Activated gamma-delta T cell treated with Interleukin-2 at 50 U/mL for 16 hours (primary cell): ENCODE measurements around the gene NCOA6.
"Not testable (repeated sequence)": the region's sequence is repeated elsewhere in the genome, so short reads cannot be mapped to it uniquely, and the experiment has no call there.

Experiments used
- DNase-seq: peaks from one replicate; pipeline ENCODE4 v3.0.0-alpha.2; 2020

The NCOA6 gene

GRCh38 chr20:34824806-34825529, 483 bp downstream of the NCOA6 start:
- peak; percentile 64 for DNase-seq

GRCh38 chr20:34824452-34824805, 1.0 kb downstream of the NCOA6 start:
- DNase-seq: peak; percentile 64

DNA sequence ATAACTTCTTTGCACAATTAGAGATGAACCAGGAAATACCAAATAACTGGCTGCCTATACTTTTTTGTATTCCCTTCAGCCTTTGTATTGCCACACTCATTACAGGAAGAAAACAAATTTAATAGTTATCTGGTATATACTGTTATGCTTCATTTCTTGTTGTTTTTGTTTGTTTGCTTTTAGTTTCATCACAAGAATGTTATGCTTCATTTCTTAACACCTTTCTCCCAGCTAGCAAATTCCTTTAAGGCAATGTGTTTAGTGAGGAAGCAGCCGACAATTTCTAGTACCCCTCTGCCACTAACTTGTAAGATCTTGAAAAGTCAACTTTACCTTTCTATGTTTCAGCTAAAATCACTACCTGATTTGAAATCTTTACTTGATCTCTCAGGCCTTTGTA, 1.4 kb downstream of the NCOA6 start:
- DNase-seq: no peak

DNA sequence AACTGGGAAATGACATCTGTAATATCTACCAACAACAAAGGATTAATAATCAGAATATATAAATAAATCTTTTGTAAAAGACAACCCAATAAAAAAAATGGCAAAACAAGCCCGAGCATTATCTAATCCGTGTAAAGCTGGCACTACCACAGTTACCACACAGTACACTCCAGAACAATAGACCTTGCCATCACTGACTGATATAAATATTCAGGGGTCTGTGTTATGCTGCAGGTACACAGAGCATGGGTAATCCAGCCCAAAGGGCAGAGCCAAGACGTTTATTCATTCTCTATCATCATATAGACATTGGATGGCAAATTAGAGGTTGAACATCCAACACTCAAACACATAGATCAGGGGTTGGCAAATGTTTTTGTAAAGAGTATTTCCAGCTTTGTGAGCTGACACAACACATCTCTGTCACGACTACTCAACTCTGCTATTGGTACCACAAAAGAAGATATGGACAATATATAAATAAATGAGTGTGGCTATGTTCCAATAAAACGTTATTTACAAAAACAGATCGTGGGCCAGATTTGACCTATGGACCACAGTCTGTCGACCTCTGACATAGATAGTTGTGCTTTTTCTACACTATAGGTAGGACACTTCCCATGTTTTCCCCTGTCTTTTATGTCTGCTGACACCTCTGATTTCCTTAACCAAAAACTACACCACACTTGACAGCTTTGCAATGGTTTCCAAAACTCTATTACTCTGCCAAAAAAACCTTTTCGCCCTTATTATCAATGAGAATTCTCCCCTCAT, 4.5 kb downstream of the NCOA6 start:
- no peak for DNase-seq

DNA sequence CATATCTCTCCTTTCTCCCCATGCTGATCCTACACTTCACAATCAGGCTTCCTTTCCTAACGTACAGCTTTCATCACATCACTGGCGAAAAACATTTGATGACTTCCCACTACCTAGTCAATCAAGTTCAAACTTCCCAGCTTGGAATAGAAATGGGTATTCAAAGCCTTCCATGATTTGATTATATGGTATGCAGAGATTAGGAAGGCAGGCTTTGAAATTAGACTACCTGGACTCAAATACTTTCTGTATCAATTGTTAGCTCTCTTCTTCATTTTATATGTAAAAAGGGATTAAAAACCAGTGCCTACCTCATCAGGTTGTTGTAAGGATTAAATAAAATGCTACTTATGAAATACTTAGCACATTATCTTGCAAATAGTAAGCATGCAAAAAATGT, 7.7 kb downstream of the NCOA6 start:
- DNase-seq: no peak

DNA sequence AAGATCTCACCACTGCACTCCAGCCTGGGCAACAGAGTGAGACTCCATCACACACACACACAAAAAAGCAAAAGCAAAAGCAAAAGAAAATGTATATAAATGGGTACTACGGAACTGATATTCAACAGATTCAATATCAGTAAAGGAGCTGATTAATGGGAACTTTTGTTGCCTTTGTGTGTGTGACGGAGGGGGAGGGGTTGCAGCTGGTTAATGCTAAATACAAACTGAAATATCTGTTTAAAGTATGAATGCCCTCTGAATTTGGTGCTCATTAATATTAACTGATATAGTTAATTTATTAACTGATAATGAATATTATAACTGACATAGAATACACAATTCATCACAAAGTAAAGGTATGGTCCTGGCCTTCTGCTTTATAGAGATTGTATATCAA, 8.4 kb downstream of the NCOA6 start:
- no peak for DNase-seq

GRCh38 chr20:34815636-34816035, 9.8 kb downstream of the NCOA6 start:
- no peak for DNase-seq

DNA sequence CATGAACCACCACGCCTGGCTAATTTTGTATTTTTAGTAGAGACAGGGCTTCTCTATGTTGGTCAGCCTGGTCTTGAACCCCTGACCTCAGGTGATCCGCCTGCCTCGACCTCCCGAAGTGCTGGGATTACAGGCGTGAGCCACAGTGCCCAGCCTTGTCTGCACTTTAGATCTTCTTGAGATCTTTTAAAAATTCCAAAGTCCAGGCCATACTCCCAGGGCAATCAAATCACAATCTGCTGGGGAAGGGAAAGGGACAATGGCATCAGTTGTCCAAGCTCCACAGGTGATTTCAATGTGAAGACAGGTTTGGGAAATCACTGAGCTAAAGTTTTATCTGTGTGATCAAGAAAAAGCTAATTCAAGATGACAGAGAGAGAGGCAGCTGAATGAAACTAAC, 16.9 kb downstream of the NCOA6 start:
- DNase-seq: no peak

- not testable (repeated sequence) for DNase-seq
Measured at GRCh38 chr20:34807944-34808465, 17.4 kb downstream of the NCOA6 start.

GRCh38 chr20:34806255-34806654, 19.2 kb downstream of the NCOA6 start:
- no peak for DNase-seq

GRCh38 chr20:34798871-34799270, 26.6 kb downstream of the NCOA6 start:
- no peak for DNase-seq

DNA sequence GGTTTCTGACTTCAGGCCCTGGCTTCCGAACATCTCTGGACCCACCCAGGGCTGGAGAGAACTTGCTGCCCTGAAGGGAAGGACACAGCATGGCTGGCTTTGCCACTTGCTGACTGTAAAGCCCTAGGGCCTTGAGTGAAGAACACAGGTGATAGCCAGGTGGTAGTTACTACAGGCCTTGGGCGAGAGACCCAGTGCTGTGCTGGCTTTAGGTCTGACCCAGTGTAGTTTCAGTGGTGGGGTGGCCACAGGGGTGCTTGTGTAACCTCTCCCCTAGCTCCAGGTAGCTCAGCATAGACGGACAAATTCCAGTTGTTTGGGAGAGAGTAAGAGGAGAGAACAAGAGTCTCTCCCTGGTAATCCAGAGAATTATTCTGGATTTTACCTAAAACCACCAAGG, 27.1 kb downstream of the NCOA6 start:
- no peak for DNase-seq

DNA sequence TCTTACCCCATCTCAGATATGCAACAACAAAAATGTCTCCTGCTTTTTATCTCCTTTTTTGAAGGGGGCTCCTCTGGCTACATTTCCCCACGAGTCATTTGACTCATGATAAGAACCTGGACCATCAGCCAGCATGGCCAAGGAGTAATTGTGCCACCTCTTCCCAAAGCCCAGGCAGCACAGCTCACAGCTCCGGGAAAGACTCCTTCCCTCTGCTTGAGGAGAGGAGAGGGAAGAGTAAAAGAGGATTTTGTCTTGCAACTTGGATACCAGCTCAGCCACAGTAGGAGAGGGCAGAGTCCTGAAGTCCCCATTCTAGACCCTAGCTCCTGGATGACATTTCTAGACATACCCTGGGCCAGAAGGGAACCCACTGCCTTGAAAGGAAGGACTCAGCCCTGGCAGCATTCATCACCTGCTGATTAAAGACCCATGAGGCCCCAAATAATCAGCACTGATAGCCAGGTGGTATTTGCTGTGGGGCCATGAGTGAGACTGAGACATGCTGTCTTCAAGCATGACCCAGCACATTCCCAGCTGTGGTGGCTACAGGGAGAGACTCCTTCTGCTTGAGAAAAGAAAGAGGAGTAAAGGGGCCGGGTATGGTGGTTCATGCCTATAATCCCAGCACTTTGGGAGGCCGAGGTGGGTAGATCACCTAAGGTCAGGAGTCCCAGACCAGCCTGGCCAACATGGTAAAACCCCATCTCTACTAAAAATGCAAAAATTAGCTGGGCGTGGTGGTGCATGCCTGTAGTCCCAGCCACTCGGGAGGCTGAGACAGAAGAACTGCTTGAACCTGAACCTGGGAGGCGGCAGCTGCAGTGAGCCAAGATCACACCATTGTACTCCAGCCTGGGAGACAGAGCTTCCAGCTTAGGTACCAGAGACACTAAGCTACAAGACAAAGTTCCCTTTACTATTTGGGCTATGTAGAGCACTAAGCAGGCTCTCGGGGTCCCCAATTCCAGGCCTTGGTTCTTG, 28.1 kb downstream of the NCOA6 start:
- DNase-seq: no peak

GRCh38 chr20:34794006-34794585, 31.4 kb downstream of the NCOA6 start:
- DNase-seq: no peak

DNA sequence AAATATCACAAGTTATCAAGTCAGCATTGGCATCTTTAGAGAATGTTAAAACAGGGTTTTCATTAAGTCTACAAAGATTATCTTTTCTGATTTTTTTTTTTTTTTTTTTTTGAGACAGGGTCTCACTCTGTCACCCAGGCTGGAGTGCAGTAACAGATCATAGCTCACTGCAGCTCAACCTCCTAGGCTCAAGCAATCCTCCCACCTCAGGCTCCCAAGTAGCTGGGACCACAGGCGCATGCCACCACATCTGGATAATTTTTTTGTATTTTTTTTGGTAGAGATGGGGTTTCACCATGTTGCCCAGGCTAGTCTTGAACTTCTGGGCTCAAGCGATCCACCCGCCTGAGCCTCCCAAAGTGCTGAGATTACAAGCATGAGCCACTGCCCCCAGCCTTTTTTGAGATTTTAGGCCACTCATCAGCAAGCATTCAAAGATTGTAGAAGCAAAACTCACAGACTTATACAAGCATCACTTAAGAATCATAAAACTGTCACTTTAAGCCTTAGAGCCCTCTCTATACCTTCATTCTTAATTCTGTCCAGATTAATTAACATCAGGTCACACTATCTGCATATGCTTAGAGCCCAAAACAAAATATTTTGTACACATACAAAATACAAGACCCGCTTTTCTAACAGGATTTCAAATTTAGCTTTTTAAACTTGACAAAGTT, 32.6 kb downstream of the NCOA6 start:
- no peak for DNase-seq

DNA sequence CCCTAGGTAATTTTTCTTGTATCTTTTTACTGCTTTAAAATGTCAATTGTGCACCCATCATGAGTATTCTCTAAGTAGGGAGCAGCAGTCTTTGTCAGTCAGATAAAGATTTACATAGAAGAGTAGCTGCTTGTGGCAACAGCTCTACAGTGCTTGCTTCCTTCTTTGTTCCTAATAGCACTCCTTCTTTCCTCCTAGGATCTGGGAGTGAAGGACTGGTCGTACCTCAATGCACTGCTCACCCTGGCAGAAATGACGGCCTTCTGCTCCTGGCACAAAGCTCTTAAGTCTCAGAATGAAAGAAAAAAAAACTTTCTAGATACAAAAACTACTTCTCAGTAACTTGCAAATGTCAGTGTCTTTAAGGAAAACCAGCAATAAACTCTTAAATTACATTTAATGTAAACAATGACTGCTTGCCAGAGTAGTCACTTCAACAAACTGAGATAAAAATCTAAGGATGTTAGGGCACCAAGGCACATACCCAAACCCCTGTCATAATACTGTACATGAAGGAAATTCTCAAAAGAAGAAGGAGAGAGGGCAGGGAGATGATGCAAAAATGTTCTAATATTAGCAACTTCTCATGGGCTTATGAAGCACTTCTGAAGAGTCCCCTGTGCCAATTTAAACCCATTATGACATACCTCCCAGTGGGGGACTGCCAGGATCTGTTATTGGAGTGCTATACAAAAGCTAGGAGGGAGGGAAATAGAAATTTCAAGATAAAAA, 34.0 kb downstream of the NCOA6 start:
- no peak for DNase-seq

DNA sequence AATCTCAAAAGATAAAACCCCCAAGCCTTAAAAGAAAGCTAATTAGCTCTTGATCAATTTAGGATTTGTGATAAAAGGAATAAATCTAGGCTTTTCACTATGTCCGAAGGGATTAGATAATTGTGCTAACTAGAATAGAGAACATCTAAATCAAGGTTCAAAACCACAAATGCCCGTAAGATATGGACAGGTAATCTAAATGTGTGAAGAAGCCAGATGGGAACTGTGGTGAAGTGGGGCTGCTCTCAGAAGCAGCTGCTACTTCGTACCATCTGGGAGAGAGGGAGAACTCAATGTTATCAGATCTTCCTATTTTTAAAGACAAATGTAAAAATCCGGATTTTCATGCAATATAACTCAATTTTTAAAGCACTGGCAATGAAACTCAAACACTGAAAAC, 44.2 kb downstream of the NCOA6 start:
- DNase-seq: no peak

GRCh38 chr20:34780291-34780690, 45.2 kb downstream of the NCOA6 start:
- DNase-seq: not testable (repeated sequence)

DNA sequence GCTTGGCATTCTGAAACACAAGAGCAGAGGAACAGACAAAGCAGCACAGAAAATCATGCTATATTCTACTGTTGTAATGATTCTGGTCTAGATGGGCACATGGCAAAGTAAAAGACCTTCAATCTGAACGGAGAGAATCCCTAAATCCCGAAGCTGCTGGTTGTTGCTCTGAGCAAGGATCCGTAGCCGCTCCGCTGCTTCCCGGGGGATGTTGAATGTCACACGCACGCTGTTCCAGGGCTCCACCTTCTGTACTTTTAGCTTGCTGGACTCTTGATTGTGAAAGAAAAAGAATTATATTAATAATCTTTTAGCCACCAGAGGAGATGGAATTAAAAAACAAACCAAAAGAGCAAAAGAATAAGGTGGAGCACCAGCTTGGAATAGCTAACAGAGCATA, 49.3 kb downstream of the NCOA6 start:
- DNase-seq: no peak

DNA sequence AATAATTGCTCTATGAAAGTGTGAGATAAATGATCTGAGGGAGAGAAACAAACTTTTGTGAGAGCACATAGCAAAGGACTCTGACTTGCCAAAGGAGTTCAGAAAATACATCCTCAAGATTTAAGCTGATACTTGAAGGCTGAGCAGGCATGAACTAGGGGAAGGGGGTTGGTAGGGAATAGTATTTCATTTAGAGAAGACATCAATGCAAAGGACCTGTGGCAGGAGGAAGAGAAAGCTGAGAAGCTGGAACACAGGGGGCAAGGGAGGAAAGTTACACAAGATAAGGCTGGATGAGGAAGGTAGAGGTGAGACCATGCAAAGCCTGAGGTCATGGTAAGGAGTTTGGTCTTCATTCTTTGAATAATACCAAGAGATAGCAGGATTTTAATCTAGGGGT, 50.6 kb downstream of the NCOA6 start:
- no peak for DNase-seq

DNA sequence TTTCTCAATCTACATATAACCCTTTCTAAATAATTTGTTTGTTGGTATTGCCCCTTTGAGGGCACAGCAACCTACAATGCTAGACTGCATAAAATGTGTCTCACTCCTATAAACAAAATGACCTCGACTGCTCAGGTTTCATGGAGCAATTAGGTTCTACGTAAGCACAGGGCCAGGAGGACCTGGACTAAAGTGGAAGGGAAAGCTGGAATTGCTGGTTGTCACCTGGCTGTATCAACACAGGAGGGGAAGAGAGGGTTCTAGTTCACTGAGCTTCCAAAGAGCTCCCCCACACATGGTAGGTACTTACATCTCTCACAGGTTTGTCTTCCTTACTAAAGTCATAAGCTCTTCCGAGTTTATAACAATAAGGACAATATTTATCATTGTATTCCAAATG, 51.0 kb downstream of the NCOA6 start:
- no peak for DNase-seq

DNA sequence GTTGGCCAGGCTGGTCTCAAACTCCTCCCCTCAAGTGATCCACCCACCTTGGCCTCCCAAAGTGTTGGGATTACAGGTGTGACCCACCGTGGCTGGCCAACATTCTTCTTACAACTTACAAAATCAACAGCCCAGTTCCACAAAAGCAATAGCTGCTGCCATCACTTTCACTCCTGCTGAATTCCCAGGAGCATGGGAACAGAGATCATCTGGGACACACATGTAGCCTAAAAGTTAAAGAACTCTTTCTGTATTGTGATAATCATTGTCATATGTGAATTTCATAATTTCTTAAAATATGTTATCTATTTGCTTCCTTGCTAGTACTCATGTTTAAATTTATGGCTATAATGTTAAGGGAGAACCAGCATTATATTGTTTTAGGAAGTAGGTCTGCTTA, 51.7 kb downstream of the NCOA6 start:
- no peak for DNase-seq
